Fibroblast of skin of back (primary cell): Measurements from ENCODE around the gene KCNH2.
A peak's percentile ranks its signal among the peaks of the same experiment; 100 is the strongest.

Experiments used
- DNase-seq: peaks from one replicate; pipeline ENCODE4 v3.0.0-alpha.2; 2013

The KCNH2 gene

DNA sequence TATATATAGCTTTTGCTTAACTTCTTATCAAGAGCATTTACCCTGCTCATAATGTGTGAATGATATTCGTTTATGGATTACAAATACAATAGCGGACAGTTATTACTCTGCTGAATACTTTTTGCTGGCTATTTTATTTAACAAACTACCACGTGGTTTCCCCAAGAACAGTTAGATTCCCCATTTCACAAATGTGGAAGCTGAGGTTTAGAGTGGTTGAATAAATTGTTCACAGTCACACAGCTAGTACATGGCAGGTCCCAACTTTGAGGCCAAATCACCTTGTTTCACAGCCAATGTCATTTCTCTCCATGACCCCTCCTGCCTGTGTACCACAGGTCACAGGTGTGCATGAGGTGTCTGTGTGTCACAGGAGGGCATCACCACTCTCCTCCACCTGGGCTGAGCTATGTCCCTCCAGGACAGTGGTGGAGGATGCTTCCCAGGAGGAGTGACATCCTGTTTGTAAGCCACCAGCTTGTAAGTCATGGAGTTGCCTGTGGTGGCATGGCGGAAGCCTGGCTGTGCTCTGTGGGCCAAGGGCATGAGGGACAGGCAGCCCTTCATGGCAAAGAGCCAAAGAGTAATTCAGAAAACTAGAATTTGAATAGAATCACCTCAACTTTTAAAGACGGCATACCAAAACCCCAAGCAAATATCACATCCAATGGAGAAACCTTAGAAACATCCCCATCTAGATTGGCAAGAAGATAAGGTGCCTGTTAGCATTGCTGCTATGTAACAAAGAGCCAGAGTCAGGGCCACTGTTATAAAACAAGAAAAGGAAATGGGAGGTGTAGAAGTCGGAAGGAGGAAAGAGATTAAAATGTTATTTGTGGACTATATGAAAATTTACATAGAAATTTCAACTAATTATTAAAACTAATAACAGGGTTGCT lies 73.9 kb downstream of the KCNH2 start:
- DNase-seq, result no peak

GRCh38 chr7:150903606-150904005 lies 74.5 kb downstream of the KCNH2 start:
- DNase-seq, result no peak

DNA sequence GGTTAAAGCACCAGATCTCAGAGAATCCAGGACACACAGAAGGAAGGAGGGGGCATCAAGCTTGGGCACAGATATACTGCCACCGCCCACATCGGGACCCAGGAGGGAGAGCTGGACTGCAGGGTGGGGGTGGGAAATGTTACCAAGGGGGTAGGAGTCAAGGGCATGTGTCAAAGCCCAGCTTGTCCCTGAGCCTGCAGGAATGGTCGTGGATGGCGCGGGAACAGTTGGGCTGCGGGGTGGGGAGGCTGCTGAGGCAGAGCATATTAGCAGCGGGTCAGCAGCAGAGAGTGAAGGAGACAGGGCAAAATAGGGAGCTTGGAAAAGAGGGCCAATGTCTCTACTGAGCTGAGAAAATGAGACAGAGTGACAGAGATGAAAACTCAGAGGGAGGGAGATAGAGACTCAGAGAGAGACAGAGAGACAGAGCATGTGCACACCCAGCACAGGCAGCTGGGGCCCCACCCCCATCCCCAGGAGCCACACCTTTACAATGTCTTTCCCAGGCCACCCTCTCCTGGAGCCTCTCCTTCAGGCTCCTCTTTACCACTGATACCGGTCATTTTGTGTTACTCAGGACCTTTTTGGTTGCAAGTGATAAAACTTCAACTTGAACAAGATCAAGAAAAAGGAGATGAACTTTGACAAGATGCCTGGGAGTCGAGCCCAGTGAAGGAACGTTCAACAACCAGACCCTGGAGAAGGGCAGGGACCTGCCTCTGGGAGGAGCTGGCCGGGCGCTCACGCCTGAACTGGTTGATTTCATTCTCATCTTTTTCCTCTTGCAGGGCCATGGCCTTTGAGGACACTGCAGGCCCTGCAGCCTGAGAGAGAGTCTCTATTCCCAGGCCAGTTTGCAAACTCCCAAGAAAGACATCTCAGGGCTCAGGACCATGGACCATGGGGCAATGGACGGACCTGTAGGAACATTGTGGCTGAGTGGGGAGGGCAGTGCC lies 75.8 kb downstream of the KCNH2 start:
- no peak for DNase-seq

GRCh38 chr7:150901160-150902035 lies 76.7 kb downstream of the KCNH2 start:
- DNase-seq, result no peak

DNA sequence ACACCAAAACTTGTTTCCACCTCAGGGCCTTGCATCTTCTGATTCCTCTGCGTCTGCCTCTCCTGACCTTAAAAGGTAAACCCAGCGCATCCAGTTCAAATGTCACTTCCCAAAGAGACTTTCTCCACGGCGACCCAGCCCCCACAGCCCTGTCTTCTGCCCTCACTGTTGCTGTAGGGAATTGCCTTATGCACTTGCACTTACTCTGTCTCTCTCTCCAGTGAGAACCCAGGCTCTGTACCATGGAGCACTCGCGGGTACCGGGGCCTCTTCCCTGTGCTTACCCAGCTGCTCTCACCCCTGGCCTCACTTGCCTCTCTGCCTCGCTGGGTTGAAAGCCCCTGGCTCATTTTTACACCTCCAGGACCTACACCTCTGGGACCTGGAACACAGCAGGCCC lies 77.4 kb downstream of the KCNH2 start:
- DNase-seq, result no peak

DNA sequence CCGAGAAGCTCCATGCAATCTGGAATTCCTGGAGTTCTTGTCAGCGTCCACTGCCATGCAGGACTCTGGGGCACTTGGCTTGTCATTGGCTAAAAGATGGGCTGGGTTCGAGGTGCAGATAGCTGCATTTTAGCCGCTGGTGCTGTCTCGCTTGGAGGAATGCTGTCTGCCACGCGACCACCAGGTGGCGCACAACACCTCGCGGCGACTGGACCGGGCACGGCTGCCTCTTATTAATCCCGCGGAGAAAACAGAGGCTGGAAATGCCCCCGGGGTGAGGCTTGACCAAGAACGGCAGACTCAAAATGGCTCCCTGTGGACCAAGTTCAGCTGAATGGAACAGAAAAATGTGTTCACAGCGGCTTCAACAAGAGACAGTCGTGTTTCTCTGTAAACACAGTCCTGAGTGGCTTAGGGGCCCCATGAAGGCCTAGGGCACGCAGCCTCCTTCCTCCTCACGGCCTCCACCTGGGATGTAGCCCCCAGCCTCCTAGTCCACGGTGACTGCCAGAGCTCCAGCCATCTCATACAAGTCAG lies 79.6 kb downstream of the KCNH2 start:
- peak; percentile 49 for DNase-seq

- DNase-seq, result no peak
These were observed 80.3 kb downstream of the KCNH2 start for GRCh38 chr7:150897502-150898474.

DNA sequence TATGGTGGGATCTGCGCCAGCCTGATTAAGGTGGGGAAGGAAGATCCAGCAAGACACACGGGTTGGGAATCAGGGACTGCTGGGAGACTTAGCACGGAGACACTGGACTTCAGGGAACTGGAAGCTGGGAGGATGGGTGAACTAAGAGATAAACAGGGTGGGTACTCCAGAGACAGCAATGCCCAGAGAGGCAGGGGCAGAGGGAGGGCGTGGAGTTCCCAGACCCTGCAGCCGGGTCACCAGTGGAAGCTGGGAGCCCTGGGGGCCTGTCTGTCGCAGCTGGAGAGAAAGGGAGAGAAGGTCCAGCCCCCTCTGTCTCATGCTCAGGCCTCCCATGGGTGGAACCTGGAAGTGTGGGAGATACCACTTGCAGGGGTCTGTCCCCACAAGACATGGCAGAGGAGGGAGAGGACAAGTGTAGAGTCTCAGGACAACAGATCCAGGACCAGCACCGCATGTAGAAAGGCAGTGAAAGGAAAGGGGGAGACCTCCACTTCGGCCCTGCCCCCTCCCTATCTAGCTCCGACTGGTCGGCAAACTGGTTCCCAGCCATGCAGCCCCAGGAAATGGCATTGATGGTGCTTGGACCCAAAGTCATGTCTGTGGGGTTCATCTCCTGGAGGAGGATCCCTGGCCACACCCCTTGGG lies 81.4 kb downstream of the KCNH2 start:
- DNase-seq, result no peak

DNA sequence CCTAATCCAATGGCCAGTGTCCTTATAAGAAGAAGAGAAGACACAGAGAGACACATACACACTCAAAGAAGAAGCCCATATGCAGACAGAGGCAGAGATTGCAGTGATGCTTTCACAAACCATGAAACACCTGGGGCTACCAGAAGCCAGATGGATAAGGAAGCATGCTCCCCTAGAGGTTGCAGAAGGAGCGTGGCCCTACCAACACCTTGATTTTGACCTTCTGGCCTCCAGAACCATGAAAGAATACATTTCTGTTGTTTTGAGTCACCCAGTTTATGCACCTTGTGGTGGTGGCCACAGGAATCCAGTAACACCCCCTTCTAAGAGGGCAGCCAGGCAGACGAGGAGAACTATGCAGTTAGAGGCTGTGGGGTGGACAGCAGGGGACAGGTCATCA lies 82.3 kb downstream of the KCNH2 start:
- no peak for DNase-seq
